Endothelial cell of umbilical vein (primary cell): ENCODE data around the gene GCNT2. TPM values are rescaled to one million over a fixed set of nuclear protein-coding genes. Genes with fewer than 3 reads are reported as not detected.

Experiments used
- BruUV-seq: library from RNA; stranded (reverse); fragments of 400-500 nt; replicated peaks from 2 replicates; lab custom pipeline; 2021; lab: Mats Ljungman, UMichigan
- CTCF ChIA-PET: fragments of 300-600, 350-600 bp; sonication (Branson Sonifier 250); formaldehyde crosslinking; loops from one replicate; lab custom pipeline; 2021; ENCODE audit warnings: antibody characterized with exemption, inconsistent platforms; lab: Charles Lee
- POLR2A ChIA-PET: fragments of 300-600, 350-600 bp; sonication (Branson Sonifier 250); formaldehyde crosslinking; loops from one replicate; lab custom pipeline; 2021; ENCODE audit warnings: antibody characterized with exemption, inconsistent platforms; lab: Charles Lee
- DNase-seq: peaks from one replicate; pipeline ENCODE4 v3.0.0-alpha.2; 2011; ENCODE audit warnings: low read depth, low spot score
- FAIRE-seq: peaks from 2 replicates; lab custom pipeline; 2011; peaks lifted over from hg19 to GRCh38; lab: Jason Lieb, UNC
- H2AFZ ChIP-seq: 2 replicates; pipeline ENCODE4 v1.6.0; 2012; ENCODE audit warnings: low read depth, low read length, control low read depth, inconsistent platforms
- H3K27ac ChIP-seq: 2 replicates; pipeline ENCODE4 v1.5.1; 2011; ENCODE audit warnings: low read depth, mild to moderate bottlenecking, control low read depth, low read length, moderate library complexity; ENCODE audit not compliant: insufficient read depth
- H3K27me3 ChIP-seq, 2 experiments: 2 replicates each; pipeline versions ENCODE4 v1.6.0 to v1.6.1; 2011; ENCODE audit warnings: low read length in 2 of 2, mixed read lengths in 1 of 2; ENCODE audit not compliant: control insufficient read depth in 2 of 2, insufficient read depth in 2 of 2
- H3K36me3 ChIP-seq, 2 experiments: 2 replicates in 1 of 2; 3 replicates in 1 of 2; pipeline ENCODE4 v1.5.1; 2011; ENCODE audit warnings: low read length in 2 of 2, mild to moderate bottlenecking in 1 of 2, moderate library complexity in 1 of 2; ENCODE audit not compliant: control insufficient read depth in 2 of 2, insufficient read depth in 2 of 2; ENCODE audit errors: extremely low read depth in 1 of 2
- H3K4me1 ChIP-seq: 3 replicates; pipeline ENCODE4 v1.5.1; 2011; ENCODE audit warnings: mild to moderate bottlenecking, low read length; ENCODE audit not compliant: control insufficient read depth, insufficient read depth; ENCODE audit errors: extremely low read depth
- H3K4me2 ChIP-seq: 2 replicates; pipeline ENCODE4 v1.6.1; 2011; ENCODE audit warnings: low read length, control low read depth, mixed read lengths; ENCODE audit not compliant: insufficient read depth
- H3K4me3 ChIP-seq, 3 experiments: fragments of 200-600 bp in 1 of 3; sonication (generic), shearing (Covaris generic) in 1 of 3; replicated peaks in 1 of 3; 2 replicates each; pipeline ENCODE4 v1.5.1; 2011 to 2016; ENCODE audit warnings: control low read depth in 3 of 3, low read length in 3 of 3, mild to moderate bottlenecking in 2 of 3, inconsistent platforms in 1 of 3, low read depth in 1 of 3, moderate library complexity in 1 of 3; ENCODE audit not compliant: insufficient read depth in 1 of 3
- H3K79me2 ChIP-seq: 2 replicates; pipeline ENCODE4 v1.6.0; 2012; ENCODE audit warnings: low read length, inconsistent platforms; ENCODE audit not compliant: control insufficient read depth, insufficient read depth
- H3K9ac ChIP-seq: replicated peaks from 2 replicates; pipeline ENCODE3; 2011; ENCODE audit warnings: low read length, control low read depth; ENCODE audit not compliant: insufficient read depth; ENCODE audit errors: extremely low read depth
- H3K9me1 ChIP-seq: replicated peaks from 3 replicates; pipeline ENCODE4 v1.6.0; 2011; ENCODE audit warnings: mild to moderate bottlenecking, low read length; ENCODE audit not compliant: control insufficient read depth, insufficient read depth; ENCODE audit errors: extremely low read depth
- H3K9me3 ChIP-seq: replicated peaks from 2 replicates; pipeline ENCODE4 v1.5.1; 2012; ENCODE audit warnings: low read length, inconsistent platforms; ENCODE audit not compliant: control insufficient read depth, insufficient read depth
- H4K20me1 ChIP-seq: replicated peaks from 2 replicates; pipeline ENCODE3; 2011; ENCODE audit warnings: mild to moderate bottlenecking, low read length; ENCODE audit not compliant: control insufficient read depth, insufficient read depth; ENCODE audit errors: extremely low read depth
- CTCF ChIP-seq, 2 donors: IDR thresholded peaks; 1 replicate in 1 of 2; 2 replicates in 1 of 2; pipeline ENCODE4 v1.5.1; 2011; ENCODE audit warnings: low read length in 2 of 2, mild to moderate bottlenecking in 2 of 2, moderate library complexity in 2 of 2, control low read depth in 1 of 2, inconsistent platforms in 1 of 2, low read depth in 1 of 2; ENCODE audit not compliant: insufficient read depth in 1 of 2; ENCODE audit errors: extremely low read depth in 1 of 2
- EZH2 ChIP-seq: IDR thresholded peaks from 2 replicates; pipeline ENCODE4 v1.6.1; 2012; ENCODE audit warnings: borderline replicate concordance, low read depth, mild to moderate bottlenecking, moderate library complexity, low read length, inconsistent platforms; ENCODE audit not compliant: severe bottlenecking
- FOS ChIP-seq: IDR thresholded peaks from 2 replicates; pipeline ENCODE4 v1.6.1; 2011; ENCODE audit warnings: mild to moderate bottlenecking, low read length, moderate library complexity, borderline replicate concordance; ENCODE audit not compliant: insufficient read depth
- GATA2 ChIP-seq: IDR thresholded peaks from 2 replicates; pipeline ENCODE4 v1.7.0; 2011; ENCODE audit warnings: low read depth, mild to moderate bottlenecking, moderate library complexity, mixed read lengths, low read length; ENCODE audit not compliant: insufficient read length, insufficient read depth
- JUN ChIP-seq: IDR thresholded peaks from 2 replicates; pipeline ENCODE4 v1.6.1; 2011; ENCODE audit warnings: borderline replicate concordance, low read depth; ENCODE audit not compliant: insufficient read length, insufficient read depth
- MYC ChIP-seq: IDR thresholded peaks from one replicate; pipeline ENCODE4 v1.6.1; 2011; ENCODE audit warnings: mild to moderate bottlenecking, low read depth, low read length
- POLR2A ChIP-seq: IDR thresholded peaks from 2 replicates; pipeline ENCODE4 v1.6.1; 2012; ENCODE audit warnings: low read depth, mild to moderate bottlenecking, control low read depth, low read length
- POLR2AphosphoS5 ChIP-seq: IDR thresholded peaks from 2 replicates; pipeline ENCODE4 v1.6.1; 2012; ENCODE audit warnings: low read depth, mild to moderate bottlenecking, control low read depth, low read length, moderate library complexity; ENCODE audit not compliant: insufficient read depth
- dilution Hi-C: fragments of 300-500 bp; cut with MboI; formaldehyde crosslinking; loops from one replicate; pipeline ENCODE4 v1.15.0; 2019; ENCODE audit warnings: low sequenced_read_pairs; ENCODE audit not compliant: extremely low pct_ligation_motif_present
- intact Hi-C: fragments of 100-400 bp; cut with micrococcal nuclease; formaldehyde crosslinking; loops from one replicate; pipeline ENCODE4 v1.10.0; 2022
- polyA plus RNA-seq, 4 experiments: library from polyadenylated mRNA; depleted of rRNA in 3 of 4; stranded (reverse) in 3 of 4; unstranded in 1 of 4; fragments of >200 nt; gene quantifications; 2 replicates each; pipeline versions ENCODE4 v1.2.1 to v1.2.3, GENCODE V29; 2011 to 2012; ENCODE audit warnings: missing spikeins in 1 of 4
- total RNA-seq: library from RNA; stranded (reverse); gene quantifications from 2 replicates; pipeline ENCODE4 v1.2.3, GENCODE V29; 2021
- TF ChIP-seq, protein P1 (sequence below): IDR thresholded peaks from 2 replicates; pipeline ENCODE4 v1.6.1; 2011; ENCODE audit not compliant: insufficient read depth, insufficient read length

Gene GCNT2
- total and polyA plus RNA-seq, 2 donors (not counting 3 experiments of a cell fraction or from before 2014, with no cell fraction given), result 3.8 to 10.9 TPM

DNA sequence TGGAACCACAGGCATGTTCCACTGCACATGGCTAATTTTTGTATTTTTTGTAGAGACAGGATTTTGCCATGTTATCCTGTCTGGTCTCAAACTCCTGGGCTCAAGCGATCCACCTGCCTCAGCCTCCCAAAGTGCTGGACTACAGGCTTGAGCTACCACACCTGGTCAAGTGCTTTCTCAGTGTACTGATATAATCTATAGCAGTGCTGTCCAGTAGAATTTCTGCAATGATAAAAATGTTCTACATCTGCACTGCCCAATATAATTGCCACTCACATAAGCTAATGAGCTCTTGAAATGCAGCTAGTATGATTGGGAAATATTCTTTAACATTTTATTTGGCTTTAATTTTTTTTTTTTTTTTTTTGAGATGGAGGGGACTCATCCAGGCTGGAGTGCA lies 109.0 kb downstream of the GCNT2 start:
- FAIRE-seq (no peak), DNase-seq (no peak)
- no peaks in the 10 kb centered on the region for H3K9me1 ChIP-seq
- BruUV-seq, result no TSS peak
- H4K20me1 ChIP-seq, result no peaks in the 10 kb centered on the region
- H3K4me2 ChIP-seq, result no peak overlapping the region
- H3K27ac ChIP-seq, result no peak overlapping the region
- no peak overlapping the region for H3K4me3 ChIP-seq
- no peaks in the 10 kb centered on the region for H3K36me3 ChIP-seq
- no peaks in the 10 kb centered on the region for H3K79me2 ChIP-seq
- no peaks in the 10 kb centered on the region for H3K9me3 ChIP-seq
- no peaks in the 10 kb centered on the region for H3K27me3 ChIP-seq
- no peak overlapping the region for H2AFZ ChIP-seq
- H3K4me1 ChIP-seq, result peaks cover 10% of the 10 kb centered on the region
- H3K9ac ChIP-seq, result no peak overlapping the region
- intact Hi-C loops (loop anchor here (5.0 kb wide), 1 partner anchor 62 kb away; the partner anchor contains the start of genes C6orf52 and PAK1IP1), dilution Hi-C loops (no loop called here)
- TF ChIP-seq, protein P1, sequence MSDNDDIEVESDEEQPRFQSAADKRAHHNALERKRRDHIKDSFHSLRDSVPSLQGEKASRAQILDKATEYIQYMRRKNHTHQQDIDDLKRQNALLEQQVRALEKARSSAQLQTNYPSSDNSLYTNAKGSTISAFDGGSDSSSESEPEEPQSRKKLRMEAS, result no peak
- TF ChIP-seq POLR2A (no peak), CTCF (IDR thresholded peaks at IDR 0.05; ENCODE audit: extremely low read depth in 1 of 2, insufficient read depth in 1 of 2, low read depth in 1 of 2, low read length in 2 of 2) (no peak), JUN (no peak), GATA2 (no peak), POLR2AphosphoS5 (no peak), EZH2 (no peak), FOS (no peak), MYC (no peak)
- ChIA-PET POLR2A (no interaction called here), CTCF (interaction anchor here (1.6 kb wide), 1 partner anchor 120 kb away, joined by 3 read pairs; no protein-coding TSS in a partner anchor)
